ENCODE data around the gene ZNF584.
"Not testable (repeated sequence)": the region's sequence is repeated elsewhere in the genome, so short reads cannot be mapped to it uniquely, and the experiment has no call there.

Gene ZNF584

GRCh38 chr19:58408152-58409009, at the start of gene ZNF584:
Gene ZNF584 (plus strand): TSS chr19:58408649. CDS start chr19:58409148, 499 bp downstream.
- DNase-seq: peak; percentile 99

GRCh38 chr19:58361900-58362271, 46.6 kb upstream of the ZNF584 start:
- peak; percentile 79 for DNase-seq

- DNase-seq: peak; percentile 98
These were observed 46.0 kb upstream of the ZNF584 start, which contains the start of gene ZNF497 for GRCh38 chr19:58362272-58362994. Gene ZNF497 (minus strand): TSS chr19:58362751. CDS start chr19:58357635, 5,116 bp downstream.

- DNase-seq: peak; percentile 82
These were observed 44.3 kb upstream of the ZNF584 start for GRCh38 chr19:58364146-58364545.

GRCh38 chr19:58366585-58367430, 41.6 kb upstream of the ZNF584 start:
- DNase-seq: peak; percentile 33

GRCh38 chr19:58367698-58368454, 40.6 kb upstream of the ZNF584 start:
- no peak for DNase-seq

- DNase-seq: no peak
These were observed 39.7 kb upstream of the ZNF584 start for GRCh38 chr19:58368561-58369360.

- no peak for DNase-seq
These were observed 35.9 kb upstream of the ZNF584 start for GRCh38 chr19:58372311-58373133.

- no peak for DNase-seq
These were observed 34.2 kb upstream of the ZNF584 start for GRCh38 chr19:58374200-58374599.

GRCh38 chr19:58376724-58377123, 31.7 kb upstream of the ZNF584 start:
- not testable (repeated sequence) for DNase-seq

- DNase-seq: no peak
These were observed 29.2 kb upstream of the ZNF584 start for GRCh38 chr19:58379246-58379645.

- DNase-seq: no peak
These were observed 28.3 kb upstream of the ZNF584 start for GRCh38 chr19:58380037-58380661.

GRCh38 chr19:58380662-58381459, 27.6 kb upstream of the ZNF584 start, which contains the start of gene ZNF837:
Gene ZNF837 (minus strand): TSS chr19:58381030. CDS start chr19:58369332, 11,698 bp downstream.
- DNase-seq: peak; percentile 100

- DNase-seq: no peak
These were observed 26.8 kb upstream of the ZNF584 start for GRCh38 chr19:58381460-58382212.

GRCh38 chr19:58382997-58383603, 25.3 kb upstream of the ZNF584 start:
- no peak for DNase-seq

GRCh38 chr19:58385313-58385890, 23.0 kb upstream of the ZNF584 start:
- no peak for DNase-seq

GRCh38 chr19:58385891-58386575, 22.4 kb upstream of the ZNF584 start:
- DNase-seq: peak; percentile 52

All from hematopoietic multipotent progenitor cell treated with erythropoietin and hydrocortisone succinate and interleukin-3 and kit ligand, for 6 days (in vitro differentiated cells).